Right ventricle myocardium superior (tissue), 1 donor: ENCODE data around the gene FAM229A. TPM values are rescaled to one million over a fixed set of nuclear protein-coding genes. Genes with fewer than 3 reads are reported as not detected.

Experiments used
- ATAC-seq: fragments of 200-7000 bp; cut with Tn5 transposase; one replicate; pipeline ENCODE4 v1.9.1; 2020; ENCODE audit warnings: mild to moderate bottlenecking; ENCODE audit not compliant: poor library complexity
- DNase-seq: peaks from one replicate; pipeline ENCODE4 v3.0.0-alpha.2; 2020
- intact Hi-C: fragments of 100-400 bp; cut with DNase I; formaldehyde crosslinking; loops from one replicate; pipeline ENCODE4 v1.11.2; 2022
- total RNA-seq: library from RNA; stranded (reverse); fragmentation: NEBNext Ultra II Directional; extraction: Animal tissue kit (Norgen Biotek cat#: 25700); gene quantifications from one replicate; pipeline ENCODE4 v1.2.1, GENCODE V29; 2021
- donor health status: DM: no; HTN: yes; CAD: no; lungs with severe emphysema.

Gene FAM229A
- total RNA-seq, 1 donor from 2014 or later = 1.7 TPM

- intact Hi-C loops = loop anchor here (5.0 kb wide), 1 partner anchor 39 kb away; the partner anchor contains the start of gene BSDC1
Observed at GRCh38 chr1:32353431-32353830, 8.9 kb downstream of the FAM229A start.

GRCh38 chr1:32352831-32353383, 9.4 kb downstream of the FAM229A start:
- intact Hi-C loops = loop anchor here (5.0 kb wide), 1 partner anchor 39 kb away; the partner anchor contains the start of gene BSDC1
- no peak for ATAC-seq
- DNase-seq = peak; percentile 60

More at GRCh38 chr1:32353431-32353830, 8.9 kb downstream of the FAM229A start:
- peak; percentile 76 for DNase-seq
- ATAC-seq = peak; percentile 14

GRCh38 chr1:32352239-32352745, 10.0 kb downstream of the FAM229A start:
- intact Hi-C loops = loop anchor here (5.0 kb wide), 1 partner anchor 40 kb away; the partner anchor contains the start of gene BSDC1
- no peak for ATAC-seq
- no peak for DNase-seq

GRCh38 chr1:32351399-32352238, 10.7 kb downstream of the FAM229A start:
- ATAC-seq = peak; percentile 90
- intact Hi-C loops = loop anchor here (5.0 kb wide), 1 partner anchor 41 kb away; the partner anchor contains the start of gene BSDC1
- peak; percentile 96 for DNase-seq

GRCh38 chr1:32350785-32351398, 11.4 kb downstream of the FAM229A start:
- intact Hi-C loops = loop anchor here (5.0 kb wide), 1 partner anchor 41 kb away; the partner anchor contains the start of gene BSDC1

GRCh38 chr1:32349211-32349708, 13.0 kb downstream of the FAM229A start:
- intact Hi-C loops = no loop called here
- ATAC-seq (no peak), DNase-seq (peak; percentile 81)

More at GRCh38 chr1:32350785-32351398, 11.4 kb downstream of the FAM229A start:
- peak; percentile 88 for DNase-seq
- ATAC-seq = peak; percentile 68

GRCh38 chr1:32346532-32347157, 15.6 kb downstream of the FAM229A start:
- intact Hi-C loops = no loop called here
- DNase-seq = peak; percentile 22
- ATAC-seq = no peak

- DNase-seq = peak; percentile 45
- intact Hi-C loops = no loop called here
- no peak for ATAC-seq
Observed at GRCh38 chr1:32345289-32345827, 16.9 kb downstream of the FAM229A start.

GRCh38 chr1:32342704-32343103, 19.6 kb downstream of the FAM229A start:
- intact Hi-C loops = no loop called here
- DNase-seq (peak; percentile 14), ATAC-seq (no peak)

GRCh38 chr1:32341971-32342370, 20.3 kb downstream of the FAM229A start:
- ATAC-seq (no peak), DNase-seq (no peak)
- intact Hi-C loops = no loop called here

GRCh38 chr1:32341186-32341757, 21.0 kb downstream of the FAM229A start:
- peak; percentile 70 for DNase-seq
- intact Hi-C loops = no loop called here
- ATAC-seq = peak; percentile 35

GRCh38 chr1:32339363-32339978, 22.8 kb downstream of the FAM229A start:
- ATAC-seq (no peak), DNase-seq (peak; percentile 39)
- intact Hi-C loops = no loop called here

GRCh38 chr1:32338637-32339145, 23.6 kb downstream of the FAM229A start:
- ATAC-seq (no peak), DNase-seq (peak; percentile 43)
- intact Hi-C loops = no loop called here

GRCh38 chr1:32337855-32338636, 24.2 kb downstream of the FAM229A start:
- DNase-seq (peak; percentile 67), ATAC-seq (peak; percentile 36)
- intact Hi-C loops = no loop called here

- intact Hi-C loops = no loop called here
- DNase-seq (peak; percentile 75), ATAC-seq (peak; percentile 44)
Observed at GRCh38 chr1:32336963-32337675, 25.2 kb downstream of the FAM229A start.

GRCh38 chr1:32336591-32336932, 25.7 kb downstream of the FAM229A start:
- ATAC-seq = peak; percentile 23
- intact Hi-C loops = no loop called here
- DNase-seq = peak; percentile 59
